K562 (cell line): ENCODE data around the gene SLC25A31. TPM values are rescaled to one million over a fixed set of nuclear protein-coding genes. Genes with fewer than 3 reads are reported as not detected.

ENCODE experiments used
- MGA ChIP-seq: fragments of 450-650 bp; IDR thresholded peaks from 2 replicates; pipeline ENCODE4 v1.6.1; 2016; ENCODE audit warnings: mild to moderate bottlenecking, moderate library complexity
- SMARCC2 ChIP-seq: fragments of 450-650 bp; IDR thresholded peaks from 2 replicates; pipeline ENCODE4 v1.6.1; 2017; ENCODE audit warnings: antibody characterized with exemption, moderate library complexity, mild to moderate bottlenecking, low read depth
- USF2 ChIP-seq: sonication (generic); formaldehyde crosslinking; IDR thresholded peaks from 2 replicates; pipeline ENCODE4 v1.5.0; 2020; ENCODE audit warnings: missing genetic modification reagents
- polyA plus RNA-seq, 8 experiments: library from polyadenylated mRNA; depleted of rRNA in 4 of 8; stranded (reverse) in 5 of 8; unstranded in 3 of 8; fragments of >200 nt; fragmentation: Nextera tagmentation in 2 of 8; fragmentation: Illumina TruSeq in 1 of 8; extraction: Ambion mirVana in 2 of 8; extraction: Trizol in 1 of 8; gene quantifications; 2 replicates each; pipeline versions ENCODE4 v1.2.1 to v1.2.3, GENCODE V29; 2011 to 2014; ENCODE audit warnings: inconsistent platforms in 1 of 8, missing spikeins in 1 of 8
- total RNA-seq, 7 experiments: library from RNA; depleted of rRNA in 6 of 7; stranded (reverse); fragments of >200 nt in 6 of 7; fragmentation: Illumina TruSeq in 2 of 7; extraction: Trizol in 2 of 7; gene quantifications; 2 replicates each; pipeline versions ENCODE4 v1.2.1 to v1.2.3, GENCODE V29; 2011 to 2021; ENCODE audit warnings: low replicate concordance in 1 of 7

The SLC25A31 gene
- total and polyA plus RNA-seq, 9 of the 15 experiments (the other 6 are each of a cell fraction or from before 2014, with no cell fraction given): 0.07 TPM; not detected in 8

- TF ChIP-seq MGA (0 out of 2 replicates have a peak, but pooled peaks have one; percentile 17), SMARCC2 (no peak), USF2 (peak; percentile 51)
- TF ChIP-seq, all 486 proteins: peak for 6
Observed at GRCh38 chr4:127730142-127730913, at the start of gene SLC25A31 (continued).
